Sciatic nerve (tissue), 2 donors: ENCODE measurements around the gene USP51. TPM values are rescaled to one million over a fixed set of nuclear protein-coding genes. Genes with fewer than 3 reads are reported as not detected.
A peak's percentile ranks its signal among the peaks of the same experiment; 100 is the strongest.
"Not testable (repeated sequence)": the region's sequence is repeated elsewhere in the genome, so short reads cannot be mapped to it uniquely, and the experiment has no call there.

Experiments
- ATAC-seq: fragments of 200-7000 bp; cut with Tn5 transposase; one replicate; pipeline ENCODE4 v1.9.1; 2020; ENCODE audit warnings: mild to moderate bottlenecking, moderate library complexity
- DNase-seq: peaks from one replicate; pipeline ENCODE4 v3.0.0-alpha.2; 2020; ENCODE audit warnings: low spot score
- intact Hi-C: fragments of 100-400 bp; cut with DNase I; formaldehyde crosslinking; loops from one replicate; pipeline ENCODE4 v1.14.2; 2022
- microRNA-seq: library from miRNA; unstranded; fragments of <30 nt; microRNA quantifications from one replicate; pipeline ENCODE4 v1.2.0, GENCODE V29; 2020
- total RNA-seq: library from RNA; stranded (reverse); fragmentation: NEBNext Ultra II Directional; extraction: Animal tissue kit (Norgen Biotek cat#: 25700); gene quantifications from one replicate; pipeline ENCODE4 v1.2.1, GENCODE V29; 2021
- donor health status: DM: no; HTN: no; CAD: no.
- donor health status: DM: no; HTN: no; CAD: no.

The USP51 gene
- total RNA-seq, 1 donor from 2014 or later = 3.6 TPM

- ATAC-seq = no peak
- intact Hi-C loops = no loop called here
- no peak for DNase-seq
Measured at GRCh38 chrX:55480390-55481062, 9.1 kb downstream of the USP51 start.

- ATAC-seq, intact Hi-C loops, DNase-seq: not testable (repeated sequence)
Measured at GRCh38 chrX:55479956-55480355, 9.7 kb downstream of the USP51 start.

GRCh38 chrX:55465791-55466190, 23.9 kb downstream of the USP51 start:
- DNase-seq, ATAC-seq, intact Hi-C loops: not testable (repeated sequence)

- ATAC-seq, DNase-seq, intact Hi-C loops: not testable (repeated sequence)
Measured at GRCh38 chrX:55465108-55465507, 24.5 kb downstream of the USP51 start.

GRCh38 chrX:55464050-55464449, 25.6 kb downstream of the USP51 start:
- DNase-seq, intact Hi-C loops, ATAC-seq: not testable (repeated sequence)

- intact Hi-C loops, DNase-seq, ATAC-seq: not testable (repeated sequence)
Measured at GRCh38 chrX:55459926-55460325, 29.7 kb downstream of the USP51 start.

GRCh38 chrX:55459426-55459825, 30.2 kb downstream of the USP51 start:
- ATAC-seq, intact Hi-C loops, DNase-seq: not testable (repeated sequence)

- ATAC-seq, DNase-seq, intact Hi-C loops: not testable (repeated sequence)
Measured at GRCh38 chrX:55455708-55456107, 33.9 kb downstream of the USP51 start.

GRCh38 chrX:55452833-55453124, 36.9 kb downstream of the USP51 start:
- intact Hi-C loops = no loop called here
- ATAC-seq = peak; percentile 3
- DNase-seq = no peak

GRCh38 chrX:55451990-55452832, 37.4 kb downstream of the USP51 start, which contains the start of gene MAGEH1:
Gene MAGEH1, plus strand, starts transcription at chrX:55452127. Its CDS starts 248 bp downstream, at chrX:55452375.
- DNase-seq = peak; percentile 87
- peak; percentile 98 for ATAC-seq

GRCh38 chrX:55451626-55451989, 38.0 kb downstream of the USP51 start:
- ATAC-seq (peak; percentile 78), DNase-seq (no peak)
- intact Hi-C loops = no loop called here

More at GRCh38 chrX:55451990-55452832, 37.4 kb downstream of the USP51 start, which contains the start of gene MAGEH1:
- intact Hi-C loops = no loop called here

GRCh38 chrX:55451141-55451540, 38.5 kb downstream of the USP51 start:
- intact Hi-C loops = no loop called here
- DNase-seq (no peak), ATAC-seq (no peak)

- no peak for DNase-seq
- intact Hi-C loops = no loop called here
- ATAC-seq = no peak
Measured at GRCh38 chrX:55450259-55450658, 39.4 kb downstream of the USP51 start.

- intact Hi-C loops, DNase-seq, ATAC-seq: not testable (repeated sequence)
Measured at GRCh38 chrX:55443468-55443867, 46.2 kb downstream of the USP51 start.

Small RNA genes within 50 kb of the gene (microRNA-seq; reads per million reads assigned to microRNA genes)
- gene MIR4536-1 (not detected), gene MIR4536-2 (not detected)

Other genes with a start within 250 kb of the USP51 start
- gene PAGE3, start 224.9 kb downstream of the USP51 start, total RNA-seq = not detected
- gene MAGEH1, start 37.7 kb downstream of the USP51 start, total RNA-seq = 37.0 TPM
- gene FOXR2, start 133.6 kb upstream of the USP51 start, total RNA-seq = not detected
- gene RRAGB, start 227.9 kb upstream of the USP51 start, total RNA-seq = 28.5 TPM